Endothelial cell of umbilical vein (primary cell): ENCODE results near the gene ADSS1. TPM values are rescaled to one million over a fixed set of nuclear protein-coding genes. Genes with fewer than 3 reads are reported as not detected.
A peak's percentile ranks its signal among the peaks of the same experiment; 100 is the strongest.

Experiments
- BruUV-seq: library from RNA; stranded (reverse); fragments of 400-500 nt; replicated peaks from 2 replicates; lab custom pipeline; 2021; lab: Mats Ljungman, UMichigan
- CTCF ChIA-PET: fragments of 300-600, 350-600 bp; sonication (Branson Sonifier 250); formaldehyde crosslinking; loops from one replicate; lab custom pipeline; 2021; ENCODE audit warnings: antibody characterized with exemption, inconsistent platforms; lab: Charles Lee
- POLR2A ChIA-PET: fragments of 300-600, 350-600 bp; sonication (Branson Sonifier 250); formaldehyde crosslinking; loops from one replicate; lab custom pipeline; 2021; ENCODE audit warnings: antibody characterized with exemption, inconsistent platforms; lab: Charles Lee
- DNase-seq: peaks from one replicate; pipeline ENCODE4 v3.0.0-alpha.2; 2011; ENCODE audit warnings: low read depth, low spot score
- FAIRE-seq: peaks from 2 replicates; lab custom pipeline; 2011; peaks lifted over from hg19 to GRCh38; lab: Jason Lieb, UNC
- H2AFZ ChIP-seq: 2 replicates; pipeline ENCODE4 v1.6.0; 2012; ENCODE audit warnings: low read depth, low read length, control low read depth, inconsistent platforms
- H3K27ac ChIP-seq: 2 replicates; pipeline ENCODE4 v1.5.1; 2011; ENCODE audit warnings: low read depth, mild to moderate bottlenecking, control low read depth, low read length, moderate library complexity; ENCODE audit not compliant: insufficient read depth
- H3K27me3 ChIP-seq, 2 experiments: 2 replicates each; pipeline versions ENCODE4 v1.6.0 to v1.6.1; 2011; ENCODE audit warnings: low read length in 2 of 2, mixed read lengths in 1 of 2; ENCODE audit not compliant: control insufficient read depth in 2 of 2, insufficient read depth in 2 of 2
- H3K36me3 ChIP-seq, 2 experiments: 2 replicates in 1 of 2; 3 replicates in 1 of 2; pipeline ENCODE4 v1.5.1; 2011; ENCODE audit warnings: low read length in 2 of 2, mild to moderate bottlenecking in 1 of 2, moderate library complexity in 1 of 2; ENCODE audit not compliant: control insufficient read depth in 2 of 2, insufficient read depth in 2 of 2; ENCODE audit errors: extremely low read depth in 1 of 2
- H3K4me1 ChIP-seq: 3 replicates; pipeline ENCODE4 v1.5.1; 2011; ENCODE audit warnings: mild to moderate bottlenecking, low read length; ENCODE audit not compliant: control insufficient read depth, insufficient read depth; ENCODE audit errors: extremely low read depth
- H3K4me2 ChIP-seq: 2 replicates; pipeline ENCODE4 v1.6.1; 2011; ENCODE audit warnings: low read length, control low read depth, mixed read lengths; ENCODE audit not compliant: insufficient read depth
- H3K4me3 ChIP-seq, 3 experiments: fragments of 200-600 bp in 1 of 3; sonication (generic), shearing (Covaris generic) in 1 of 3; replicated peaks in 1 of 3; 2 replicates each; pipeline ENCODE4 v1.5.1; 2011 to 2016; ENCODE audit warnings: control low read depth in 3 of 3, low read length in 3 of 3, mild to moderate bottlenecking in 2 of 3, inconsistent platforms in 1 of 3, low read depth in 1 of 3, moderate library complexity in 1 of 3; ENCODE audit not compliant: insufficient read depth in 1 of 3
- H3K79me2 ChIP-seq: 2 replicates; pipeline ENCODE4 v1.6.0; 2012; ENCODE audit warnings: low read length, inconsistent platforms; ENCODE audit not compliant: control insufficient read depth, insufficient read depth
- H3K9ac ChIP-seq: replicated peaks from 2 replicates; pipeline ENCODE3; 2011; ENCODE audit warnings: low read length, control low read depth; ENCODE audit not compliant: insufficient read depth; ENCODE audit errors: extremely low read depth
- H3K9me1 ChIP-seq: replicated peaks from 3 replicates; pipeline ENCODE4 v1.6.0; 2011; ENCODE audit warnings: mild to moderate bottlenecking, low read length; ENCODE audit not compliant: control insufficient read depth, insufficient read depth; ENCODE audit errors: extremely low read depth
- H3K9me3 ChIP-seq: replicated peaks from 2 replicates; pipeline ENCODE4 v1.5.1; 2012; ENCODE audit warnings: low read length, inconsistent platforms; ENCODE audit not compliant: control insufficient read depth, insufficient read depth
- H4K20me1 ChIP-seq: replicated peaks from 2 replicates; pipeline ENCODE3; 2011; ENCODE audit warnings: mild to moderate bottlenecking, low read length; ENCODE audit not compliant: control insufficient read depth, insufficient read depth; ENCODE audit errors: extremely low read depth
- EZH2 ChIP-seq: IDR thresholded peaks from 2 replicates; pipeline ENCODE4 v1.6.1; 2012; ENCODE audit warnings: borderline replicate concordance, low read depth, mild to moderate bottlenecking, moderate library complexity, low read length, inconsistent platforms; ENCODE audit not compliant: severe bottlenecking
- FOS ChIP-seq: IDR thresholded peaks from 2 replicates; pipeline ENCODE4 v1.6.1; 2011; ENCODE audit warnings: mild to moderate bottlenecking, low read length, moderate library complexity, borderline replicate concordance; ENCODE audit not compliant: insufficient read depth
- GATA2 ChIP-seq: IDR thresholded peaks from 2 replicates; pipeline ENCODE4 v1.7.0; 2011; ENCODE audit warnings: low read depth, mild to moderate bottlenecking, moderate library complexity, mixed read lengths, low read length; ENCODE audit not compliant: insufficient read length, insufficient read depth
- JUN ChIP-seq: IDR thresholded peaks from 2 replicates; pipeline ENCODE4 v1.6.1; 2011; ENCODE audit warnings: borderline replicate concordance, low read depth; ENCODE audit not compliant: insufficient read length, insufficient read depth
- MAX ChIP-seq: IDR thresholded peaks from 2 replicates; pipeline ENCODE4 v1.6.1; 2011; ENCODE audit not compliant: insufficient read depth, insufficient read length
- POLR2A ChIP-seq: IDR thresholded peaks from 2 replicates; pipeline ENCODE4 v1.6.1; 2012; ENCODE audit warnings: low read depth, mild to moderate bottlenecking, control low read depth, low read length
- POLR2AphosphoS5 ChIP-seq: IDR thresholded peaks from 2 replicates; pipeline ENCODE4 v1.6.1; 2012; ENCODE audit warnings: low read depth, mild to moderate bottlenecking, control low read depth, low read length, moderate library complexity; ENCODE audit not compliant: insufficient read depth
- dilution Hi-C: fragments of 300-500 bp; cut with MboI; formaldehyde crosslinking; loops from one replicate; pipeline ENCODE4 v1.15.0; 2019; ENCODE audit warnings: low sequenced_read_pairs; ENCODE audit not compliant: extremely low pct_ligation_motif_present
- intact Hi-C: fragments of 100-400 bp; cut with micrococcal nuclease; formaldehyde crosslinking; loops from one replicate; pipeline ENCODE4 v1.10.0; 2022
- polyA plus RNA-seq, 4 experiments: library from polyadenylated mRNA; depleted of rRNA in 3 of 4; stranded (reverse) in 3 of 4; unstranded in 1 of 4; fragments of >200 nt; gene quantifications; 2 replicates each; pipeline versions ENCODE4 v1.2.1 to v1.2.3, GENCODE V29; 2011 to 2012; ENCODE audit warnings: missing spikeins in 1 of 4
- total RNA-seq: library from RNA; stranded (reverse); gene quantifications from 2 replicates; pipeline ENCODE4 v1.2.3, GENCODE V29; 2021
- TF ChIP-seq, protein P1 (sequence below), 2 donors: IDR thresholded peaks; 1 replicate in 1 of 2; 2 replicates in 1 of 2; pipeline ENCODE4 v1.5.1; 2011; ENCODE audit warnings: low read length in 2 of 2, mild to moderate bottlenecking in 2 of 2, moderate library complexity in 2 of 2, control low read depth in 1 of 2, inconsistent platforms in 1 of 2, low read depth in 1 of 2; ENCODE audit not compliant: insufficient read depth in 1 of 2; ENCODE audit errors: extremely low read depth in 1 of 2

The ADSS1 gene
- total and polyA plus RNA-seq, 2 donors (not counting 3 experiments of a cell fraction or from before 2014, with no cell fraction given) = 1.9 TPM

DNA sequence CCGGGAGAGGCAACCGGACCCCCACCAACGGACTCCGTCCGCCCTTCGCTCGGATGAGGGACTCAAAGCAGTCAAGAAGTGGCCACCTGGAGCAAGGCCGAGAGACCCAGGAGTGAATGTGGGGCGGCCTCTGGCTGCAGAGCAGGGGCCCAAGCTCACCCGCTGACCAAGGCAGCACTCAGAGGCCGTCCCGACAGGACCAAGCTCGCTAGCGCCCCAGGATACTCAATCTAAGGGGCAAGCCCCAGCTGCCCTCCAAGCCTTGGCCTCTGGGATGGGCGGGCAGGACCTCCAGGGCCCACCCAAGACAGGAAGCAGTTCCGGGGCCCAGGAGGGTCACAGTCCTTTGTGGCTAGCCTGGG lies 70.6 kb downstream of the ADSS1 start:
- BruUV-seq = no TSS peak
- POLR2A ChIA-PET = no interaction called here
- dilution Hi-C loops = no loop called here
- Histone ChIP-seq H3K9me3 (no peaks in the 10 kb centered on the region), H3K27ac (peak overlapping the region; percentile 31), H3K9me1 (no peaks in the 10 kb centered on the region), H4K20me1 (no peaks in the 10 kb centered on the region), H2AFZ (no peak overlapping the region), H3K4me1 (peaks cover 10% of the 10 kb centered on the region), H3K4me3 (peak overlapping the region; percentile 23 to 64 (median 27)), H3K79me2 (peaks cover 51% of the 10 kb centered on the region), H3K36me3 (peaks cover 2 to 18% of the 10 kb centered on the region in 2 experiments), H3K27me3 (no peaks in the 10 kb centered on the region), H3K4me2 (peak overlapping the region; percentile 44), H3K9ac (peak overlapping the region; percentile 73)
- FAIRE-seq (peak; percentile 38), DNase-seq (peak; percentile 30)
- intact Hi-C loops = loop anchor here (2.0 kb wide), 2 partner anchors 26 to 32 kb away; no protein-coding TSS in a partner anchor
- TF ChIP-seq EZH2 = no peak
- CTCF ChIA-PET = interaction anchor here (1.0 to 3.0 kb wide), 4 partner anchors 26 to 31 kb away, joined by 3 to 14 read pairs (median 6); no protein-coding TSS in a partner anchor

DNA sequence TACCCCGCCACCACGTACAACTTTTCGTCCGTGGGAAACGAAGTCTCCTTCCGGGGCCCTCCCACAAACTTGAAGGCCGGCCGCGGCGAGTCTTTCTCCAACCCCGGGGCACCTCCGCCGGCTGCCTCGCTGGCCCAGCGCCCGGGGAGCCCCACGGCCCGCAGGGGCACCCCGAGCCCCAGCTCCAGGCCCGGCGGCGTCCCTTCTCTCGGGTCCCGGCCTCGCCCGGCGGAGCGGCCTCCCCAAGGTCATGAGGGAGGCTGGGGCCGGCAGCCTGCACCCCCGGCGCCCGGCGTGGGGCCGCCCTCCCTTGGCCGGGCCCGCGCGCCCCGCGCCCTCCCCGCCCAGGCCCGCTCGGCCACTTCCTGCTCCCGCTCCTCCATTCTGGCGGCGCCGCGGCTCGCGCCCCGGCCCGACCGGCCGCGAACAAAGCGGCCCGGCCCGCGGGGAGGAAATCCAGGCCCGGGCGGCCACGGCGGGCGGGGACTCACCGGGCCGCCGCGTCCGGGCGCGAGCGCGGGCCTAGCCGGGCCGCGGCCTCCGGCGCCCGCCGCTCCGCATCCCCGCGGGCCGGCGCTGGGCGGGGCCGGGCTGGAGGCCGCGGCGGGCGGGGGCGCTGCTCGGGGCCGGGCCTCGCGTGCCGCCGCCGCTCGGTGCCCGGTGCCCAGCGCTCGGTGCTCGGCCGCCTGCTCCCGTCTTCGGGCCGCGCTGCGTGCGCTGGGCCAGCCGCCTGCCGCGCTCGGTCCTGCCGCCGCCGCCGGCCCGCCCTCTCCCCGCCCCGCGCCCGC lies 71.2 kb downstream of the ADSS1 start, which contains the start of gene AKT1:
TSS of gene AKT1 (minus strand) at position 756 of the 788 bp plus-strand sequence. CDS start 3,105 bp downstream, outside the sequence.
- DNase-seq (no peak), FAIRE-seq (no peak)
- dilution Hi-C loops = no loop called here
- no peak for TF ChIP-seq JUN
- TF ChIP-seq, protein P1, sequence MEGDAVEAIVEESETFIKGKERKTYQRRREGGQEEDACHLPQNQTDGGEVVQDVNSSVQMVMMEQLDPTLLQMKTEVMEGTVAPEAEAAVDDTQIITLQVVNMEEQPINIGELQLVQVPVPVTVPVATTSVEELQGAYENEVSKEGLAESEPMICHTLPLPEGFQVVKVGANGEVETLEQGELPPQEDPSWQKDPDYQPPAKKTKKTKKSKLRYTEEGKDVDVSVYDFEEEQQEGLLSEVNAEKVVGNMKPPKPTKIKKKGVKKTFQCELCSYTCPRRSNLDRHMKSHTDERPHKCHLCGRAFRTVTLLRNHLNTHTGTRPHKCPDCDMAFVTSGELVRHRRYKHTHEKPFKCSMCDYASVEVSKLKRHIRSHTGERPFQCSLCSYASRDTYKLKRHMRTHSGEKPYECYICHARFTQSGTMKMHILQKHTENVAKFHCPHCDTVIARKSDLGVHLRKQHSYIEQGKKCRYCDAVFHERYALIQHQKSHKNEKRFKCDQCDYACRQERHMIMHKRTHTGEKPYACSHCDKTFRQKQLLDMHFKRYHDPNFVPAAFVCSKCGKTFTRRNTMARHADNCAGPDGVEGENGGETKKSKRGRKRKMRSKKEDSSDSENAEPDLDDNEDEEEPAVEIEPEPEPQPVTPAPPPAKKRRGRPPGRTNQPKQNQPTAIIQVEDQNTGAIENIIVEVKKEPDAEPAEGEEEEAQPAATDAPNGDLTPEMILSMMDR (IDR thresholded peaks at IDR 0.05; ENCODE audit: extremely low read depth in 1 of 2, insufficient read depth in 1 of 2, low read depth in 1 of 2, low read length in 2 of 2) = no peak
- no peak for TF ChIP-seq GATA2
- TF ChIP-seq POLR2AphosphoS5 = no peak
- TF ChIP-seq POLR2A = no peak
- TF ChIP-seq FOS = no peak
- no peak for TF ChIP-seq MAX
- Histone ChIP-seq H3K9ac (peak within 1 kb of the TSS; percentile 73), H3K79me2 (peaks cover 46% of the 10 kb centered on the region), H3K4me1 (peaks cover 10% of the 10 kb centered on the region), H3K9me3 (no peaks in the 10 kb centered on the region), H3K9me1 (no peaks in the 10 kb centered on the region), H3K4me2 (peak within 1 kb of the TSS; percentile 44), H3K27ac (peak within 1 kb of the TSS; percentile 31), H2AFZ (peak within 1 kb of the TSS; percentile 60), H3K27me3 (no peaks in the 10 kb centered on the region), H4K20me1 (no peaks in the 10 kb centered on the region), H3K4me3 (peak within 1 kb of the TSS; percentile 23 to 64 (median 27)), H3K36me3 (peaks cover 2 to 15% of the 10 kb centered on the region in 2 experiments)
- ChIA-PET CTCF (interaction anchor here (1.0 to 3.0 kb wide), 4 partner anchors 25 to 31 kb away, joined by 3 to 14 read pairs (median 6); no protein-coding TSS in a partner anchor), POLR2A (no interaction called here)
- intact Hi-C loops = loop anchor here (2.0 kb wide), 2 partner anchors 26 to 32 kb away; no protein-coding TSS in a partner anchor
- BruUV-seq = no TSS peak
